ENCODE data around the gene ASPA.

ASPA gene

DNA sequence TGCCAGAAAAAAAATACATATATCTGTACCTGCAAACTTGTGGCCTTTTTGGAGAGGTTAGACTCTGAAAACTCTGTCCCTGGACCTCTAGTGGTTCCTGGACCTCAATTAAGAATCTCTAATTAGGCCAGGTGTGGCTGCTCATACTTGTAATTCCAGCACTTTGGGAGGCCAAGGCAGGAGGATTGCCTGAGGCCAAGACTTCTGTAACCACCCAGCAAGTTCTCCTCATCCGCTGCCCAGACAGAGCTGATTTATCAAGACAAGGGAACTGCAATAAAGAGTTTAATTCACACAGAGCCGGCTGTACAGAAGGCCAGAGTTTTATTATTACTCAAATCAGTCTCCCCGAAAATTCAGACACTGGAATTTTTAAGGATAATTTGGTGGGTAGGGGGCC is 4.2 kb downstream of the ASPA start:
- no peaks in the 10 kb centered on the region for H3K36me3 ChIP-seq (ENCODE audit: control insufficient read depth in 4 of 4, insufficient read depth in 4 of 4, low read length in 3 of 4)
- peaks cover 0 to 2% (median 0%) of the 10 kb centered on the region in 4 experiments for H3K4me1 ChIP-seq (ENCODE audit: control extremely low read depth in 1 of 4, control insufficient read depth in 4 of 4, insufficient read depth in 4 of 4, low read length in 3 of 4)
- 94% methylated on average over 2 of the region's 3 CpGs for WGBS (ENCODE audit: insufficient coverage)
- H3K27ac ChIP-seq (ENCODE audit: insufficient read depth in 1 of 2, low read depth in 1 of 2, low read length in 2 of 2, poor library complexity in 1 of 2, severe bottlenecking in 2 of 2) = no peak overlapping the region
- H3K27me3 ChIP-seq (replicated peaks in 2 of 5; ENCODE audit: control insufficient read depth in 4 of 5, insufficient read depth in 5 of 5, low read length in 4 of 5) = peaks cover 0 to 2% (median 0%) of the 10 kb centered on the region in 5 experiments
- ChIA-PET CTCF (no interaction called here), POLR2A (no interaction called here)
- DNase-seq = no peak
- H3K9me3 ChIP-seq (ENCODE audit: control extremely low read depth in 1 of 5, control insufficient read depth in 4 of 5, insufficient read depth in 2 of 5, low read depth in 1 of 5, low read length in 4 of 5) = no peaks in the 10 kb centered on the region
- H3K4me3 ChIP-seq (ENCODE audit: control insufficient read depth in 1 of 7, extremely low read depth in 1 of 7, insufficient read depth in 4 of 7, low read depth in 2 of 7, low read length in 6 of 7) = no peak overlapping the region

DNA sequence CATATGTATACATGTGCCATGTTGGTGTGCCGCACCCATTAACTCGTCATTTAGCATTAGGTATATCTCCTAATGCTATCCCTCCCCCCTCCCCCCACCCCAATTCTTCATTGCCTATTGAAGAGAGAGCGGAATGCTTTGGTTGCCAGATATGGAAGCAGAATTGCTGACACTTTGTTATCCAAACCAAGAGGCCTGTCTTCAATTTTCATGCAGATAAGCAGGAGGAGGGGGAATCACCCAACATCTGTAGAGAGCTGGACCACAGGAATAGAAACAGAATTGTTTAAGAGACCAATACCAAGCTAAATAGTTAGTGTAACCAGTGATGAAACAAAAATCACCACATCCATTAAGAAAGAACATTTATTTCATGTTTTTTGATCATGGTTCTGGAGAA is 7.1 kb downstream of the ASPA start:
- DNase-seq = no peak
- ChIA-PET CTCF (no interaction called here), POLR2A (interaction anchor here (0.7 kb wide), 1 partner anchor 26 kb away, joined by 3 read pairs; no protein-coding TSS in a partner anchor)
- no peak overlapping the region for H3K4me3 ChIP-seq (ENCODE audit: control insufficient read depth in 1 of 7, extremely low read depth in 1 of 7, insufficient read depth in 4 of 7, low read depth in 2 of 7, low read length in 6 of 7)
- peaks cover 0 to 3% (median 2%) of the 10 kb centered on the region in 5 experiments for H3K27me3 ChIP-seq (replicated peaks in 2 of 5; ENCODE audit: control insufficient read depth in 4 of 5, insufficient read depth in 5 of 5, low read length in 4 of 5)
- no peaks in the 10 kb centered on the region for H3K4me1 ChIP-seq (ENCODE audit: control extremely low read depth in 1 of 4, control insufficient read depth in 4 of 4, insufficient read depth in 4 of 4, low read length in 3 of 4)
- no peaks in the 10 kb centered on the region for H3K36me3 ChIP-seq (ENCODE audit: control insufficient read depth in 4 of 4, insufficient read depth in 4 of 4, low read length in 3 of 4)
- WGBS (ENCODE audit: insufficient coverage) = no CpG with 5 or more reads among the region's 3 CpGs
- H3K9me3 ChIP-seq (ENCODE audit: control extremely low read depth in 1 of 5, control insufficient read depth in 4 of 5, insufficient read depth in 2 of 5, low read depth in 1 of 5, low read length in 4 of 5) = no peaks in the 10 kb centered on the region
- no peak overlapping the region for H3K27ac ChIP-seq (ENCODE audit: insufficient read depth in 1 of 2, low read depth in 1 of 2, low read length in 2 of 2, poor library complexity in 1 of 2, severe bottlenecking in 2 of 2)

DNA sequence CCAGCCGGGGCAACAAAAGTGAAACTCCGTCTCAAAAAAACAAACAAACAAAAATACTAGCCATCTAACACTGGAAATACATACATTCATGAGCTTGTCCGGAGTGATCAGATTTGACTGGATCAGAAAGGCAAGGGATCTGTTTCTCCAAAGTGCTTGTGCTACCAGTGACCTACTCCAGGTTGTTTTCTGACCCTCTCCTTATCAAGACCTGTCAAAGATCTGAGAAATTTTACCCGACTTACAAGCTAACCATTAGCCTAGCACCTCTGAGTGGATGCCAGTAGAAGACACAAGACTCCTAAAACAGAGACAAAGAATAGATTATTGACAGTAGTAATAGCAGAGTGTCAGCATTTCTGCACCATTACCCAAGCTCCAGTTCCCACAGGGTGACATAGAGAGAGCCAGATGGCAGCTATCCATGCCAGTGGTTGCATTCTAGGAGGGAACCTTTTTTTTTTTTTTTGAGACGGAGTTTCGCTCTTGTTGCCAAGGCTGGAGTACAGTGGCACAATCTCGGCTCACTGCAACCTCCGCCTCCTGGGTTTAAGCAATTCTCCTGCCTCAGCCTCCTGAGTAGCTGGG is 9.8 kb downstream of the ASPA start:
- Histone ChIP-seq H3K27me3 (replicated peaks in 2 of 5; ENCODE audit: control insufficient read depth in 4 of 5, insufficient read depth in 5 of 5, low read length in 4 of 5) (peaks cover 0 to 9% (median 2%) of the 10 kb centered on the region in 5 experiments), H3K4me3 (ENCODE audit: control insufficient read depth in 1 of 7, extremely low read depth in 1 of 7, insufficient read depth in 4 of 7, low read depth in 2 of 7, low read length in 6 of 7) (no peak overlapping the region), H3K36me3 (ENCODE audit: control insufficient read depth in 4 of 4, insufficient read depth in 4 of 4, low read length in 3 of 4) (no peaks in the 10 kb centered on the region), H3K9me3 (ENCODE audit: control extremely low read depth in 1 of 5, control insufficient read depth in 4 of 5, insufficient read depth in 2 of 5, low read depth in 1 of 5, low read length in 4 of 5) (no peaks in the 10 kb centered on the region), H3K4me1 (ENCODE audit: control extremely low read depth in 1 of 4, control insufficient read depth in 4 of 4, insufficient read depth in 4 of 4, low read length in 3 of 4) (no peaks in the 10 kb centered on the region), H3K27ac (ENCODE audit: insufficient read depth in 1 of 2, low read depth in 1 of 2, low read length in 2 of 2, poor library complexity in 1 of 2, severe bottlenecking in 2 of 2) (no peak overlapping the region)
- DNase-seq = no peak
- WGBS (ENCODE audit: insufficient coverage) = 92% methylated on average over 5 of the region's 8 CpGs
- CTCF ChIA-PET = interaction anchor here (1.5 kb wide), 1 partner anchor 9 kb away, joined by 3 read pairs; no protein-coding TSS in a partner anchor
- POLR2A ChIA-PET = no interaction called here

DNA sequence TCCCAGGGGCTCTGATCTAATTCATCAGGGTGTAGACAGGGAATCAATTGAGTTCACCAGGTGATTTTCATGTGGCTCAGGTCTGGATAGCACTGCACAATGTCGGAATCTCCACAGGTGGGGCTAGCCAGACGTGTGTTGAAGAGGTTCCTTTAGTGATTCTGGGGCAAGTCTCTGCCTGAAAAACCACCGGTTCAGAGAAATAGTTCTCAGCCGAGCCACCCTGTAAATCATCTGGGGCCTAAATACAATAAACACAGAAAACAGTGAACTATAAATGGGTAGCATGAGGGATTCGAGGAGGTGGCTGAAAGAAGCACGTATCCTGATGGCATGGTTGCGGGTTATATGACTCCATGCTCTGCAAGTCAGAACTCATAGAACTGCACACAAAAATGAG is 21.3 kb downstream of the ASPA start:
- Histone ChIP-seq H3K9me3 (ENCODE audit: control extremely low read depth in 1 of 5, control insufficient read depth in 4 of 5, insufficient read depth in 2 of 5, low read depth in 1 of 5, low read length in 4 of 5) (peaks cover 0 to 9% (median 0%) of the 10 kb centered on the region in 5 experiments), H3K4me1 (ENCODE audit: control extremely low read depth in 1 of 4, control insufficient read depth in 4 of 4, insufficient read depth in 4 of 4, low read length in 3 of 4) (no peaks in the 10 kb centered on the region), H3K36me3 (ENCODE audit: control insufficient read depth in 4 of 4, insufficient read depth in 4 of 4, low read length in 3 of 4) (no peaks in the 10 kb centered on the region), H3K27me3 (replicated peaks in 2 of 5; ENCODE audit: control insufficient read depth in 4 of 5, insufficient read depth in 5 of 5, low read length in 4 of 5) (no peaks in the 10 kb centered on the region), H3K27ac (ENCODE audit: insufficient read depth in 1 of 2, low read depth in 1 of 2, low read length in 2 of 2, poor library complexity in 1 of 2, severe bottlenecking in 2 of 2) (no peak overlapping the region), H3K4me3 (ENCODE audit: control insufficient read depth in 1 of 7, extremely low read depth in 1 of 7, insufficient read depth in 4 of 7, low read depth in 2 of 7, low read length in 6 of 7) (no peak overlapping the region)
- ChIA-PET CTCF (no interaction called here), POLR2A (no interaction called here)
- DNase-seq = no peak
- WGBS (ENCODE audit: insufficient coverage) = 100% methylated on average over 2 of the region's 7 CpGs

DNA sequence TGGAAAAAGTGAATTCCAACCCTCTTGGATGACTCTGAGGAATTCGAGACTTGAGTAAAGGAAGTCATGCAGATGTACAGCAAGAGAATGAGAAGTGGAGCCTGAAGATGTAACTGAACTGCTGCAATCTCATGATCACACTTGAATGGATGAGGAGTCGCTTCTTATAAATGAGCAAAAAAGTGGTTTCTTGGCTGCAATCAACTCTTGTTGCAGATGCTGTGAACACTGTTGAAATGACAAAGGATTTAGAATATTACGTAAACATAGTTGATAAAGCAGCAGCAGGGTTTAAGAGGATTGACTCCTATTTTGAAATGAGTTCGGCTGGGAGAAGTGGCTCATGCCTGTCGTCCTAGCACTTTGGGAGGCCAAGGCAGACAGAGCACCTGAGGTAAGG is 25.5 kb downstream of the ASPA start:
- WGBS (ENCODE audit: insufficient coverage) = 89% methylated on average over 4 of the region's 5 CpGs

DNA sequence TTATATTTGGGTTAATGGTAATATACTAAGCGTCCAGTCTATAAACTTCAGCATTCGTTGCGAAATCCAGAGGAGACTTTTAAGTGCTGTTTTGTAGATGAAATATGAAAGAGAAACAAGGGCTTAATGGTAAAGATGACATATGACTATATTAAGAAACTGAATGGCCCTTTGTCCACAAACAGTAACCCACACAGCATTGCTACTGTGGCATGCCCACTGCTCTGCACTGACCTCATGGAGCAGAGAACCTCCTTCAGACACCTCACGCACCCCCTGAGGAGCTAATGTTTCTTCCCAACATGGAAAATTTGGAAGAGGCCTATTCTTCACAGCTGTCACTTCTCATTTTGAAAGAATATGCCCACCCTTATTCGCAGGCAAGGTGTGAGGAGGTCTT is 26.7 kb downstream of the ASPA start:
- no peaks in the 10 kb centered on the region for H3K36me3 ChIP-seq (ENCODE audit: control insufficient read depth in 4 of 4, insufficient read depth in 4 of 4, low read length in 3 of 4)
- H3K27ac ChIP-seq (ENCODE audit: insufficient read depth in 1 of 2, low read depth in 1 of 2, low read length in 2 of 2, poor library complexity in 1 of 2, severe bottlenecking in 2 of 2) = no peak overlapping the region
- no peak overlapping the region for H3K4me3 ChIP-seq (ENCODE audit: control insufficient read depth in 1 of 7, extremely low read depth in 1 of 7, insufficient read depth in 4 of 7, low read depth in 2 of 7, low read length in 6 of 7)
- H3K9me3 ChIP-seq (ENCODE audit: control extremely low read depth in 1 of 5, control insufficient read depth in 4 of 5, insufficient read depth in 2 of 5, low read depth in 1 of 5, low read length in 4 of 5) = peaks cover 0 to 5% (median 0%) of the 10 kb centered on the region in 5 experiments
- WGBS (ENCODE audit: insufficient coverage) = 80% methylated on average over 5 of the region's 5 CpGs
- no peak for DNase-seq
- no peaks in the 10 kb centered on the region for H3K4me1 ChIP-seq (ENCODE audit: control extremely low read depth in 1 of 4, control insufficient read depth in 4 of 4, insufficient read depth in 4 of 4, low read length in 3 of 4)
- POLR2A ChIA-PET = no interaction called here
- H3K27me3 ChIP-seq (replicated peaks in 2 of 5; ENCODE audit: control insufficient read depth in 4 of 5, insufficient read depth in 5 of 5, low read length in 4 of 5) = no peaks in the 10 kb centered on the region
- CTCF ChIA-PET = no interaction called here

More for the DNA sequence above, 25.5 kb downstream of the ASPA start:
- H3K27ac ChIP-seq (ENCODE audit: insufficient read depth in 1 of 2, low read depth in 1 of 2, low read length in 2 of 2, poor library complexity in 1 of 2, severe bottlenecking in 2 of 2) = no peak overlapping the region
- POLR2A ChIA-PET = no interaction called here
- no peak for DNase-seq
- H3K36me3 ChIP-seq (ENCODE audit: control insufficient read depth in 4 of 4, insufficient read depth in 4 of 4, low read length in 3 of 4) = no peaks in the 10 kb centered on the region
- CTCF ChIA-PET = no interaction called here
- H3K4me1 ChIP-seq (ENCODE audit: control extremely low read depth in 1 of 4, control insufficient read depth in 4 of 4, insufficient read depth in 4 of 4, low read length in 3 of 4) = no peaks in the 10 kb centered on the region
- H3K27me3 ChIP-seq (replicated peaks in 2 of 5; ENCODE audit: control insufficient read depth in 4 of 5, insufficient read depth in 5 of 5, low read length in 4 of 5) = no peaks in the 10 kb centered on the region
- H3K4me3 ChIP-seq (ENCODE audit: control insufficient read depth in 1 of 7, extremely low read depth in 1 of 7, insufficient read depth in 4 of 7, low read depth in 2 of 7, low read length in 6 of 7) = no peak overlapping the region
- peaks cover 0 to 5% (median 0%) of the 10 kb centered on the region in 5 experiments for H3K9me3 ChIP-seq (ENCODE audit: control extremely low read depth in 1 of 5, control insufficient read depth in 4 of 5, insufficient read depth in 2 of 5, low read depth in 1 of 5, low read length in 4 of 5)

DNA sequence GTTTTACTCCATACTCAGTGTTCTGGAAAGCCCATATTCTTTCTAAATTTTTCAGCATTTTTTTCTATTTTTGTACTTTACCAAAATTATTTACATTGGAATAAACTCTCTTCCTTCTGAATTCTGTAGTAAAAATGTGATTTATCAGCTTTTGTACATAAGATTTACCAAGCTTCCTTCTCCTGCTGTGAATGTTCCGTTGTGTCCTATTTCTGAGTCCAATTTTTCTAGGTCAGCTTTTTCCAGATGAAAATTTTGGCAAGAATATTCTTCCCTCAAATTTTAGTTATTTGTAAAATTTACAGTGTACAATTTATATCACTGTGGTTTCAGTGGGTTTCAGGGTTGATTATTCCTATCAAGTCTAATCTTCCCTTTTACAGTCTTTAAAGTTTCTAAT is 27.5 kb downstream of the ASPA start:
- no peaks in the 10 kb centered on the region for H3K4me1 ChIP-seq (ENCODE audit: control extremely low read depth in 1 of 4, control insufficient read depth in 4 of 4, insufficient read depth in 4 of 4, low read length in 3 of 4)
- POLR2A ChIA-PET = no interaction called here
- no peak overlapping the region for H3K27ac ChIP-seq (ENCODE audit: insufficient read depth in 1 of 2, low read depth in 1 of 2, low read length in 2 of 2, poor library complexity in 1 of 2, severe bottlenecking in 2 of 2)
- CTCF ChIA-PET = no interaction called here
- no CpG with 5 or more reads among the region's 1 CpG for WGBS (ENCODE audit: insufficient coverage)
- no peaks in the 10 kb centered on the region for H3K27me3 ChIP-seq (replicated peaks in 2 of 5; ENCODE audit: control insufficient read depth in 4 of 5, insufficient read depth in 5 of 5, low read length in 4 of 5)
- no peak for DNase-seq
- peaks cover 0 to 5% (median 0%) of the 10 kb centered on the region in 5 experiments for H3K9me3 ChIP-seq (ENCODE audit: control extremely low read depth in 1 of 5, control insufficient read depth in 4 of 5, insufficient read depth in 2 of 5, low read depth in 1 of 5, low read length in 4 of 5)
- H3K4me3 ChIP-seq (ENCODE audit: control insufficient read depth in 1 of 7, extremely low read depth in 1 of 7, insufficient read depth in 4 of 7, low read depth in 2 of 7, low read length in 6 of 7) = no peak overlapping the region
- H3K36me3 ChIP-seq (ENCODE audit: control insufficient read depth in 4 of 4, insufficient read depth in 4 of 4, low read length in 3 of 4) = no peaks in the 10 kb centered on the region
